Lower lobe of right lung (tissue), 2 donors: ENCODE results near the gene LPP. TPM values are rescaled to one million over a fixed set of nuclear protein-coding genes. Genes with fewer than 3 reads are reported as not detected.

Experiments used
- ATAC-seq, 2 donors: fragments of 200-7000 bp; cut with Tn5 transposase; one replicate each; pipeline ENCODE4 v1.9.1; 2020 to 2022; ENCODE audit warnings: mild to moderate bottlenecking in 2 of 2, moderate library complexity in 2 of 2
- DNase-seq: peaks from one replicate; pipeline ENCODE4 v3.0.0-alpha.2; 2020
- H3K27ac ChIP-seq: fragments of 200-600 bp; one replicate; pipeline ENCODE4 v1.8.0; 2022
- H3K27me3 ChIP-seq: fragments of 200-600 bp; one replicate; pipeline ENCODE4 v1.8.0; 2022; ENCODE audit warnings: low read depth
- H3K36me3 ChIP-seq: fragments of 200-600 bp; one replicate; pipeline ENCODE4 v1.8.0; 2022; ENCODE audit warnings: mild to moderate bottlenecking
- H3K4me1 ChIP-seq: fragments of 200-600 bp; one replicate; pipeline ENCODE4 v1.8.0; 2022
- H3K4me3 ChIP-seq: fragments of 200-600 bp; one replicate; pipeline ENCODE4 v1.8.0; 2022; ENCODE audit warnings: mild to moderate bottlenecking
- H3K9me3 ChIP-seq: fragments of 200-600 bp; one replicate; pipeline ENCODE4 v1.8.0; 2022
- CTCF ChIP-seq: fragments of 200-600 bp; IDR thresholded peaks from one replicate; pipeline ENCODE4 v1.8.0; 2022; ENCODE audit warnings: antibody characterized with exemption, mild to moderate bottlenecking
- intact Hi-C: fragments of 100-400 bp; cut with DNase I; formaldehyde crosslinking; loops from one replicate; pipeline ENCODE4 v1.11.0; 2022
- total RNA-seq: library from RNA; stranded (reverse); fragmentation: NEBNext Ultra II Directional; extraction: Animal tissue kit (Norgen Biotek cat#: 25700); gene quantifications from one replicate; pipeline ENCODE4 v1.2.1, GENCODE V29; 2021
- donor health status: DM: no; HTN: yes; CAD: no; lungs with severe emphysema.

Gene LPP
- total RNA-seq, 1 donor from 2014 or later = 180 TPM

- DNase-seq = peak; percentile 58
- Histone ChIP-seq H3K4me1 (peaks cover 17% of the 10 kb centered on the region), H3K27ac (peak overlapping the region; percentile 19), H3K27me3 (no peaks in the 10 kb centered on the region), H3K36me3 (no peaks in the 10 kb centered on the region), H3K9me3 (no peaks in the 10 kb centered on the region), H3K4me3 (no peak overlapping the region)
- no peak for TF ChIP-seq CTCF
- peak; percentile 61 to 74 for ATAC-seq
- intact Hi-C loops = no loop called here
Observed at GRCh38 chr3:188348435-188349244, 194.7 kb downstream of the LPP start.

GRCh38 chr3:188349351-188349901, 195.5 kb downstream of the LPP start:
- no peak for TF ChIP-seq CTCF
- peaks cover 17% of the 10 kb centered on the region for H3K4me1 ChIP-seq
- no peak overlapping the region for H3K4me3 ChIP-seq
- no peaks in the 10 kb centered on the region for H3K36me3 ChIP-seq
- H3K27ac ChIP-seq = no peak overlapping the region
- H3K9me3 ChIP-seq = no peaks in the 10 kb centered on the region
- DNase-seq (no peak), ATAC-seq (no peak)
- intact Hi-C loops = no loop called here
- no peaks in the 10 kb centered on the region for H3K27me3 ChIP-seq

GRCh38 chr3:188349933-188350332, 196.0 kb downstream of the LPP start:
- ATAC-seq (no peak), DNase-seq (no peak)
- no peak overlapping the region for H3K4me3 ChIP-seq
- TF ChIP-seq CTCF = no peak
- intact Hi-C loops = no loop called here
- H3K9me3 ChIP-seq = no peaks in the 10 kb centered on the region
- no peaks in the 10 kb centered on the region for H3K27me3 ChIP-seq
- no peaks in the 10 kb centered on the region for H3K36me3 ChIP-seq
- H3K4me1 ChIP-seq = peaks cover 17% of the 10 kb centered on the region
- H3K27ac ChIP-seq = no peak overlapping the region

- TF ChIP-seq CTCF = no peak
- intact Hi-C loops = no loop called here
- H3K36me3 ChIP-seq = no peaks in the 10 kb centered on the region
- ATAC-seq (no peak), DNase-seq (no peak)
- H3K27me3 ChIP-seq = no peaks in the 10 kb centered on the region
- H3K4me1 ChIP-seq = peaks cover 17% of the 10 kb centered on the region
- H3K27ac ChIP-seq = no peak overlapping the region
- no peak overlapping the region for H3K4me3 ChIP-seq
- no peaks in the 10 kb centered on the region for H3K9me3 ChIP-seq
Observed at GRCh38 chr3:188350961-188351360, 197.0 kb downstream of the LPP start.

GRCh38 chr3:188351648-188352047, 197.7 kb downstream of the LPP start:
- Histone ChIP-seq H3K27me3 (no peaks in the 10 kb centered on the region), H3K9me3 (no peaks in the 10 kb centered on the region), H3K4me1 (peaks cover 17% of the 10 kb centered on the region), H3K4me3 (no peak overlapping the region), H3K27ac (no peak overlapping the region), H3K36me3 (no peaks in the 10 kb centered on the region)
- intact Hi-C loops = no loop called here
- DNase-seq (no peak), ATAC-seq (no peak)
- TF ChIP-seq CTCF = no peak
